WTC11 (cell line): ENCODE measurements around the gene ARX. TPM values are rescaled to one million over a fixed set of nuclear protein-coding genes. Genes with fewer than 3 reads are reported as not detected.

Experiments
- ATAC-seq: fragments of 200-7000 bp; cut with Tn5 transposase; 2 replicates; pipeline ENCODE4 v1.10.0; 2021; ENCODE audit warnings: mild to moderate bottlenecking, moderate library complexity
- CTCF ChIA-PET: fragments of 300-600 bp; sonication (Branson Sonifier 250); formaldehyde crosslinking; loops from one replicate; lab custom pipeline; 2021; ENCODE audit warnings: antibody characterized with exemption; lab: Charles Lee
- POLR2A ChIA-PET: fragments of 350-600 bp; sonication (Branson Sonifier 250); formaldehyde crosslinking; loops from one replicate; lab custom pipeline; 2021; ENCODE audit warnings: antibody characterized with exemption; lab: Charles Lee
- DNase-seq: peaks from one replicate; pipeline ENCODE4 v3.0.0; 2021; ENCODE audit warnings: low spot score
- H3K27ac Mint-ChIP-seq: 2 replicates; pipeline ENCODE4 v1.8.0; 2021; ENCODE audit warnings: mixed read lengths
- H3K27me3 Mint-ChIP-seq: 2 replicates; pipeline ENCODE4 v1.8.0; 2021; ENCODE audit warnings: low read depth, mild to moderate bottlenecking, moderate library complexity, mixed read lengths
- H3K36me3 Mint-ChIP-seq: 2 replicates; pipeline ENCODE4 v1.8.0; 2021; ENCODE audit warnings: mixed read lengths
- H3K4me1 Mint-ChIP-seq: 2 replicates; pipeline ENCODE4 v1.8.0; 2022; ENCODE audit warnings: mixed read lengths
- H3K4me3 Mint-ChIP-seq: 2 replicates; pipeline ENCODE4 v1.8.0; 2021; ENCODE audit warnings: mild to moderate bottlenecking, moderate library complexity, mixed read lengths
- H3K9me3 Mint-ChIP-seq: 2 replicates; pipeline ENCODE4 v1.8.0; 2021; ENCODE audit warnings: mixed read lengths
- CDX4 ChIP-seq: fragments of 250-450 bp; sonication (Bioruptor Pico); IDR thresholded peaks from 2 replicates; pipeline ENCODE4 v1.9.0; 2021; ENCODE audit warnings: moderate library complexity, mild to moderate bottlenecking, inconsistent platforms, borderline replicate concordance
- E2F1 ChIP-seq: sonication (generic); formaldehyde crosslinking; IDR thresholded peaks from 2 replicates; pipeline ENCODE4 v1.8.0; 2022; ENCODE audit warnings: mild to moderate bottlenecking, missing genetic modification reagents
- E2F4 ChIP-seq: sonication (generic); formaldehyde crosslinking; IDR thresholded peaks from 2 replicates; pipeline ENCODE4 v1.8.1; 2022; ENCODE audit warnings: low read depth, mild to moderate bottlenecking, moderate library complexity, missing genetic modification reagents, borderline replicate concordance
- EMX1 ChIP-seq: fragments of 250-450 bp; sonication (Bioruptor Pico); IDR thresholded peaks from 2 replicates; pipeline ENCODE4 v1.8.0; 2021; ENCODE audit warnings: mild to moderate bottlenecking
- ERG ChIP-seq: fragments of 250-450 bp; sonication (Bioruptor Pico); IDR thresholded peaks from 2 replicates; pipeline ENCODE4 v1.8.0; 2021; ENCODE audit warnings: mild to moderate bottlenecking
- IRF1 ChIP-seq: sonication (generic); formaldehyde crosslinking; IDR thresholded peaks from 2 replicates; pipeline ENCODE4 v1.8.0; 2023; ENCODE audit warnings: missing genetic modification reagents
- MYBL2 ChIP-seq: sonication (generic); formaldehyde crosslinking; IDR thresholded peaks from 2 replicates; pipeline ENCODE4 v1.8.1; 2023; ENCODE audit warnings: mild to moderate bottlenecking, moderate library complexity, missing genetic modification reagents
- NFYB ChIP-seq: sonication (generic); formaldehyde crosslinking; conservative IDR thresholded peaks from 2 replicates; pipeline ENCODE4 v1.8.0; 2022; ENCODE audit warnings: low read depth, missing genetic modification reagents
- PRDM15 ChIP-seq: sonication (generic); formaldehyde crosslinking; IDR thresholded peaks from 2 replicates; pipeline ENCODE4 v1.8.0; 2022; ENCODE audit warnings: missing genetic modification reagents
- TCF7 ChIP-seq: sonication (generic); formaldehyde crosslinking; IDR thresholded peaks from 2 replicates; pipeline ENCODE4 v1.8.0; 2022; ENCODE audit warnings: mild to moderate bottlenecking, low read depth, missing genetic modification reagents, moderate library complexity
- USF2 ChIP-seq: sonication (generic); formaldehyde crosslinking; IDR thresholded peaks from 2 replicates; pipeline ENCODE4 v1.8.1; 2023; ENCODE audit warnings: mild to moderate bottlenecking, missing genetic modification reagents, moderate library complexity
- total RNA-seq: library from RNA; stranded (reverse); gene quantifications from 3 replicates; pipeline ENCODE4 v1.2.3, GENCODE V29; 2021

Gene ARX
- total RNA-seq, 1 experiment from 2014 or later = not detected

- no peak overlapping the region for H3K27ac Mint-ChIP-seq
- no peaks in the 10 kb centered on the region for H3K9me3 Mint-ChIP-seq
- no peaks in the 10 kb centered on the region for H3K36me3 Mint-ChIP-seq
- peaks cover 49% of the 10 kb centered on the region for H3K4me1 Mint-ChIP-seq
- peaks cover 60% of the 10 kb centered on the region for H3K27me3 Mint-ChIP-seq
- ChIA-PET POLR2A (no interaction called here), CTCF (interaction anchor here (1.1 kb wide), 1 partner anchor 117 kb away, joined by 3 read pairs; no protein-coding TSS in a partner anchor)
- ATAC-seq = no peak
- DNase-seq = no peak
- TF ChIP-seq MYBL2 (no peak), USF2 (CRISPR knock-in tag) (no peak), TCF7 (CRISPR knock-in tag) (no peak), NFYB (CRISPR knock-in tag) (no peak), CDX4 (no peak), IRF1 (CRISPR knock-in tag) (no peak), EMX1 (CRISPR knock-in tag) (no peak)
- H3K4me3 Mint-ChIP-seq = no peak overlapping the region
Observed at GRCh38 chrX:25023908-25024307, 8.1 kb upstream of the ARX start.

GRCh38 chrX:25022499-25023325 lies 6.9 kb upstream of the ARX start:
- Mint-ChIP-seq H3K27ac (no peak overlapping the region), H3K36me3 (no peaks in the 10 kb centered on the region), H3K27me3 (peaks cover 72% of the 10 kb centered on the region), H3K9me3 (no peaks in the 10 kb centered on the region), H3K4me1 (peaks cover 50% of the 10 kb centered on the region), H3K4me3 (peak overlapping the region; percentile 65)
- ChIA-PET POLR2A (no interaction called here), CTCF (interaction anchor here (0.6 to 1.1 kb wide), 3 partner anchors 118 to 184 kb away, joined by 3 to 4 read pairs (median 3); no protein-coding TSS in a partner anchor)
- DNase-seq (no peak), ATAC-seq (peak; percentile 8; the same call in 1 of the 2 replicates)
- TF ChIP-seq PRDM15 = peak; percentile 48; the same call in 1 of the 2 replicates
- no peak for TF ChIP-seq E2F4 (CRISPR knock-in tag)
- no peak for TF ChIP-seq E2F1 (CRISPR knock-in tag)
- no peak for TF ChIP-seq ERG (CRISPR knock-in tag)
